HG03439 (cell line): Measurements from ENCODE around the gene SHB.
A peak's percentile ranks its signal among the peaks of the same experiment; 100 is the strongest.

ENCODE experiments used
- ATAC-seq: cut with Tn5 transposase; IDR thresholded peaks from one replicate; pipeline ENCODE4 v1.9.1; 2021; ENCODE audit warnings: mild to moderate bottlenecking, moderate library complexity; ENCODE audit not compliant: unreplicated experiment

Gene SHB

DNA sequence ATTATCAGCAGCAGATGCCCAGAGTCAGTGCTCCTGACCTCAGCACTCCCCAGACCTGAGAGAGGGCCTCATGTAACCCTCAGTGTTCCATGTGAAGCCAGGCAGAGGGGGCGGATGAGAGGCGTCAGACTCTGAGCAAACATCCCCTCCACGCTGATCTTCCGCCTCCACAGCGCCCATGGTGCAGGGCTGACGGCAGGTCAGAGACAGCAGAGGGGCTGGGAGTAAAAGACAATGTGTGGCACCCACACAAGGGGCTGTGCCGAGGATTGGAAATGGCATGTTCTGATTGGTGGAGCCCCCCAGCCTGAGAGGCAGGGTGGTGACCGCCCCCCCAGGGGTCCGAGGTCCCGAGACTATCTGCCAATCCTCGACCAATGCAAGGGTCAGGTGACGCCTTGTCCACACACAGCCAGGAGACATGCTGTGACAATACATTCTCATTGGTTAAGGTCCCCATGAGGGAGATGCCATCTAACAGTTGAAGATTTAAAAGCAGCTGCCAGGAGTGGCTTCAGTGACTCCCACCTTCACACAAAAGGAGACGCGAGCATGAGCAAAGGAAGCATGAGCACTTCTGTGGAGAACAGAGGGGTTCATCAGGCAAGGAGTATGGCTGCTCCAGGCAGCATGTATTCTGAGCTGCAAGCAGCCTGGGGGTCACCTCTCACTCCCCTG lies 145.8 kb downstream of the SHB start:
- no peak for ATAC-seq

DNA sequence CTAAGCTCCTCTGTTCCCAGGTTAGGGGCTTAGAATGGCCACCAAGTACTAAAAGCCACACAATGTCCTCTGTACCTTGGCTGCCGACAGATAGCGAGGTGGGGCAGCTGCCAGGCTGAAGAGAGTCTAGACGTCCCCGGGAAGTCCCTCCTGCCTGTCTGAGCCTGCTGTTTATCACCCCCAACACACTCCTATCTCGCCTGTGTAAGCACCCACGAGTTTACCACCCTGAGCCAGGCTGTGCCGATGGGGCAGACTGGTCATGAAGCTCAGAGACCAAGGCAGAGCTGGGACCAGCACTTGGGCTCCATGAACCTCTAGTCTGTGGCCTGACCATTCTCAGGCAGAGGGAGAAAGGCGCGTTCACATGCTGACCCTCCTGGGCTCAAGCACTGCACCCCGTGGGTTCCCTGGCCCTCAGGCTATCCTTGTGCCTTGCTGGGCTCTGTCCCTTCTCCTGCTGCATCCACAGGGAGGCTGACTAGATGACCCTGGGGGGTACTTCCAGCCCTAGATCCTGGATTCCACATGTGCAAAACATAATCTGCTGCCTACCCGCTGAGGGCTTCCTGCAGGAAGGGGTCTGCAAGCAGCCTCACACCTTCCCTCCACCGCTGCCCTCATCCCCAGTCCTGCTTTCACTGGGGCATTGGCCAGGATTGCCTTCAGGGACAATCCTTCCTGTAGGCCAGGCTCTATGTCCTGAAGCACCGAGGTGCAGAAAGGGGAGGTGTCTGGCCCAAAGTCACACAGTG lies 146.5 kb downstream of the SHB start:
- no peak for ATAC-seq

DNA sequence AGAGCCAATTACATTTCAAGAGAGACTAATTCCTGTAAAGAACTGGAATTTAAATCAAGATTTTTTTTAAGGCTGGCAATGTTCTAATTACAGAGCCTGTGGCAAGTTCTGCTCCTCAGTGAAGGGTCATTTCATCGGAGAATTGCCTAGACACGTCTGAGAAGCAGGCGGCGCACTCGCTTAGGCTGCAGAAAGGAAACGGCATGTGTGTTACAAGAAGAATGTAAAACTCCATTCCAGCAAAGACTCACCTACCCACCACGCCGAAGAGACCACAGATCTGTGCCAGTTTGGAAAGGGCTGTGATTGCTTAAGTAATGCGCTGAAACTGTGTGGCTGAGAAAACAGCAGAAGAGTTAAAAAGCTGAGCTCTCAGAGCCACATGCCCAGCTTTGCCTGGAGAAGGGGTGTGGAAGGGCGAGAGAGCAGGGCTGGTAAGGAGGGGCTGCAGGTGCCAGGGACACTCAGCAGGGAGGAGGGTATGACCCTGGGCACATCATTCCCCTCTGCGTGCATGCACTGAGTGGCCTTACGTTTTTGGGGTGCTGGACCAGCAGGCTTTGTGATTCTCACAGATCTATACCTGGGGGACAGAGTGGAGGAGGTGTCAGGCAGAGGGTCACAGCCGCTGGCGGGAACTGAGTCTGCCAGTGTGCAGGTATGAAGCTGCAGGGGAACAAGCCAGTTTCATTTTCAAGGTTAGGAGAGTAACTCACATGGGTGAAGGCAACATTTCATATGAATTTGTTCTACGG lies 147.3 kb downstream of the SHB start:
- ATAC-seq = no peak

DNA sequence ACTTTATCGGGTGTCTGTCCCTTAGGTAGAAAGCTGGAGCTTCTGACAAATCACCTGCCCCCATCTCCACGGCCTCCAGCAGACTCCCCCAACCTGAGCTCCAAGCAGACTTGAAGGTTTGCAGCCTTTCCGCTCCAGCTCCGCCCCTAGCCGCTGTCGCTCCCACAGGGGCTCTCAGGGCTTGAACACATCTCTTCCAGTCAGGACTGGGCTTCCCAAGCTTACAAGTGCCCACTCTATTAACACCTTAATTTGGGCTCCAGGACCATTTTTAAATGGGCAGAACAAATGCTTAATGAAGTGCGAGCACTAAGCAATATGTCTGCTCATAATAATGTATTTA lies 147.9 kb downstream of the SHB start:
- no peak for ATAC-seq

DNA sequence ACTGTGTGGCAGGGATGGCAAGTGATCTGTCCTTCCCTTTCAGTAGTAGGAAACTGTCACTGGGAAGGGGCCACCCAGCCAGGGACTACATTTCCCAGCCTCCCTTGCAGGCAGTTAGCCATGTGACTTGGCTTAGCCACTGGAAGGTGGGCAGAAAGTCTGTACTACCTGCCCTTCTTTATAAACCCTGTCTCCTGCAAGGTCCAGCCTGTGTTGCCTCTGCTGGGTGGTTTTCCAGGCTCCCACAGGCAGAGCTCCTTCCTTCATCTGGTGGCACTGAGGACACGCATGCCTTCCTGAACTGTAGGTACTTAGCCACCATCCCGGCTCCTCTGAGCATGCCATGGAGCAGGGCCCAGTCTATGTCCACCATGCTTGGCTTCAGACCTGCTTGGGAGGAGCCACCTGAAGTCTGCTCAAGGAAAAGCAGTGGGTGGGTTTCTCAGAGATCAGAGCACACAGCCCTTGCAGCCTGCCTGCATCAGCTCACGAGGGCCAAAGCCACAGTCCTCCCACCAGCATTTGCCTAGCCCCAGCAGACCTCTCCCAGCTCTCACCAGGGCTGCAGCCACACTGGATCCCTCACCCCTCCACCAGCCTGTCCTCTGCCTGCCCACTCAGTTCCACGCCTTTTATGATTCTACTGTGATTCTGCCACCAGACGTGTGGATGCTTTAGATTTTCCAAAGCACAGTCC lies 148.4 kb downstream of the SHB start:
- no peak for ATAC-seq

DNA sequence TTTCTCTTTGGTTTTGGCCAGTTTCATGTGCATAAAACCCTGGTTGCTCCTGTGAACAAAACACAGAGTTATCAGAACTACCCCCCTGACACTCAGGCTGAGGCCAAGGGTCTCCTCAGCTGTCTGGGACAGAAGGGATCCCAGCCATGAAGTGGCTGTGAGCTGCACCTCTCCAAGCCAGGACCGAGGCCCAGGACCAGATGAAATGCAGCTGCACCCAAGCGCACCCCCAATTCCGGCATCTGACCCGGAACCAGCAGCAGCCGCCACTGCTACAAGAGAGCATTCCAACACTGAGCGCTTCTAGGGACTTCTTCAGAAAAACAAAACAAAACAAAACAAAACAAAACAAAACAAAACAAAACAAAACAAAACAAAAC lies 149.1 kb downstream of the SHB start:
- ATAC-seq = no peak

DNA sequence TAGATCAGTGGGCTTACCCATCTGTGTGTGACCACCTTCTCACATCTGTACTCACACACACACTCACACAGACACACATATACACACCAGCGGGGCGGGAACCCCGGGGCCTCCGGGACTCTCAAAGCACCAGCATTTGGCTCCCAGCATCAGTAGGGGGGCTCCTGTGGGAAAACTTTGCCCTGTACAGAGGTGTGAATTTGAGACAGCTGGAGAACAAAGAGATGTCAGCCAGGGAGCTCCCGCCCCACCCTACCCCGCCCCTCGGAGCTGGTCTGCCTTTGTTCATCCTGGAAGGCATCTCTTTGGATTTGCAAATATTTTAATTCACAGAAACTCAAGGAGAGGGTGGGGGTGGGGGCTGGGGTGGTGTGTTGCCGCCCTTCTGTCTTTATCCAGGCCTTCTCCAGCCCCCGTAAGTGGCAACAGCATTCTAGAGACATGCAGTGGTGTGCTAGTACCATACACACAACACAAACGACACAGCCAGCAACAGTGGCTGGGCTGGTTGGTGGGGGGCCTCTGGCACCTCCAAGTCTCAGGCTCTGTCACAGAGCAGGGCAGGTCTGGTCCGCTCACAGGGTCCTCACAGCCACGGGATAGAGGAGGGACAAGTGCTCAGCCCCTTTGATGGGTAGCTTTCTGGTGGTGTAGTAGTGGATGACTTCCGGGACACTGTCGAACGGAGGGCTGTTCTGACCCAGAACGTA lies 149.6 kb downstream of the SHB start:
- no peak for ATAC-seq

DNA sequence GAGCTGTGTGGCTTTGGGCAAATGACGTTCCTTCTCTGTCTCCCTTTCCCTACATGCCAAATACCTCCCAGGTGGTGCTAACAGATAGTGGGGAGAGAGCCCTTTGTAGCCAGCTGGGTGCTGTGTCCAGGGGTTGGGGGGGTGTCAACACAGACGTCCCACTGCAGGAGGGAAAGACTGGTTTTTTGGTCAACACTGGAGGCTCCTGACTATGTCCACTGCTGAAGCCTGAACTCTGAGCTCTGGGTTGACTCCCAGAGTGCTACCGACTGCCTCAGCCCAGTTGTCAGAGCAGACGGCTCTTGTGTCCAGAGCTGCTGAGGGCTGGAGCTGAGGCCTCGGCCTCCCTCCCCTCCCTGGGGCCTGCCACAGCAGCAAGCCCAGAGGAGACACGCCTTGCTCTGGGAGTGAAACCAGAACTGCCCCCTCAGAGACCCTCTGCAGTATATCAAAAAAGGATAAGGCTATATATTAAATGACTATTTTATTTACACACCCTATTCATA lies 150.3 kb downstream of the SHB start:
- no peak for ATAC-seq

DNA sequence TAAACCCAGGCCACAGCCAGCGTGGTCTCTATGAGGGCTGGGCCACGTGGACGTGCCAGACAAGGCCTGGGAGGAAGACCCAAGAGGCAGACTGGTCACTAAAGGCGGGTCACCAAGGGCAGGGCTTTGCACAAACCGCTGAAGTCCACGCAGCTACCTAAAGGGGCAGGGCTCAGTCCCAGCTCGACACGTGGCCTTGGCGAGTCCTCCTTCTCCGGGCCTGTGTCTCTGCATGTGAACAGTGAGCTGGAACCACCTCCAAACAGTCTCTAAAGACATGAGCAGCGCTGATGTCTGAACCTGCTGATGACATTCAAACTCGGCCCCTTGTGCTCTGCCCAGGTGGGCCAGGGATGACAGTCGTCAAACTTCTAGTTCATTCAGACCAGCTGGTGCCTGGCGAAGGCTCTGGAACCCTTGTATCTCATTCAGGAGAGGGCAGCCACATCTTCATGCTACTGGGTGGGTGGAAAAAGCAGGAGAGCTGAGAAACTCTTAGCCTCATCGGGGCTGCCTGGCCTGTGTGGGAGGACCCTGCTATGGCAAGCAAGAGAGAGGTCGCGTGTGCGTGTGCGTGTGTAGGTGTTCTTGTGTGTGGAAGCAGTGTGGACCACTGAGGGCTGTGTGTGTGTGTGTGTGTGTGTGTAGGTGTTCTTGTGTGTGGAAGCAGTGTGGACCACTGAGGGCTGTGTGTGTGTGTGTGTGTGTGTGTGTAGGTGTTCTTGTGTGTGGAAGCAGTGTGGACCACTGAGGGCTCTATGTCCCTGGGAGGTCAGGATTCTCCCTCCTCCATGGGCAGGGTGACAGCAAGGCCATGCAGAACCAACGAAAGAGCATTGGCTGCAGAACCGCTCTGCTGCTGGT lies 151.0 kb downstream of the SHB start:
- no peak for ATAC-seq

DNA sequence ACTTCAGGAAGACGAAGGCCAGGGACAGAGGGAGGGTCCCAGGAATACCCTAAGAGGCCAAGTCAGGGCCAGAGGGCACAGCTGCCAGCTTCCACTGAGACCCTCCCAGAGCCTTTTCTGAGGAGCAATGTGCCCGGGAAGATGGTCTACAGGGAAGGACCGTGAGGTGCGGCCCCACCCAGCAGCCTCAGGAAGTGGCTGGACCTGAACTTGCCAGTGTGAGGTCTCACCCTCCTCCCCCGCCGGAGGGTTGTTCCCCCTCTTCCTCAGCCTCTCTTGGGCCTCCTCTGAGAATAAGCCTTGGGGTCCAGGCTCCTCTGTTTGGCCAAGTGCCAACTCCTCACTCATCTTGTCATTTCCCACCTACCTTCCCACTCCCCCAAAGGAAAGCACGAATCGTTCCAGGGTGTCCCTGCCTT lies 151.7 kb downstream of the SHB start:
- ATAC-seq = no peak

DNA sequence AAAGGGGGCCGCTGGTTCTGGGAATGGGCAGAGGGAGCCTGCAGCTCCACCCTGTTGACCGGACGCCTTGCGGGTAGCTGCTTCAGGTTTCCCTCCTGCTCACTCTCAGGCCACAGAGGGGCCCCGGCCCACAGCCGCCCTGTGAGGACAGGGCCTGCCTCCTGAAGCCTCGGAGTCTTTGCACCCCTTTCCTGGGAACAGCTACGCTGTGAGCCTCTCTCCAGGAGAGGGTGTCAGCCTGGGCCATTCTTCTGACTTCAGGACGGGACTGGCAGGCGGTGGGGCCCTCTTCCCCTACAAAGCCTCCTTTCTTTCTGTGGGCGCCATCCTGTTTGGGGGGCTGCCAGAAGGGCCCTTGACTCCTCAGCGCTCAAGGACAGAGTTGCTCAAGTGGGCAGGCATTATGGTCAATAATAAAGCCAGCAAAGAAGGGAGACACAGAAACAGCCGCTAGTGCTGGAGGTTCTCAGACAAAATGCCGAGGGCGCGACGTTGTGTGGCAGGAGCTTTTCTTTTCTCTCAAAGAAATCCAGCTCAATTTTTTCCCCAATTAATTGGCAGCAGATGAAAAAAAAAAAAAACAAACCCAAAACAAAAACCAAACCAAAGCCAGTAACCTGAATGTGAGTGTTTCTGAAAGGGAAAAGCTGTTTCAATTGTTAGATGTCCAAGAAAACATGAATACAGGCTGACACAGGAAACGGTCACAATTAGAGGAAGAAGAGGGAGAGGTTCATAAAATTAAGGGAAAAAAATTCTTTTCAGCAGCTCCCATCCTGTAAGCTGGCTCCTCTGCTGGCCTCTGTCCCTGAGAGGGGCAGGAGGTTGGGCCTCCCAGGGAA lies 152.3 kb downstream of the SHB start:
- ATAC-seq = no peak

DNA sequence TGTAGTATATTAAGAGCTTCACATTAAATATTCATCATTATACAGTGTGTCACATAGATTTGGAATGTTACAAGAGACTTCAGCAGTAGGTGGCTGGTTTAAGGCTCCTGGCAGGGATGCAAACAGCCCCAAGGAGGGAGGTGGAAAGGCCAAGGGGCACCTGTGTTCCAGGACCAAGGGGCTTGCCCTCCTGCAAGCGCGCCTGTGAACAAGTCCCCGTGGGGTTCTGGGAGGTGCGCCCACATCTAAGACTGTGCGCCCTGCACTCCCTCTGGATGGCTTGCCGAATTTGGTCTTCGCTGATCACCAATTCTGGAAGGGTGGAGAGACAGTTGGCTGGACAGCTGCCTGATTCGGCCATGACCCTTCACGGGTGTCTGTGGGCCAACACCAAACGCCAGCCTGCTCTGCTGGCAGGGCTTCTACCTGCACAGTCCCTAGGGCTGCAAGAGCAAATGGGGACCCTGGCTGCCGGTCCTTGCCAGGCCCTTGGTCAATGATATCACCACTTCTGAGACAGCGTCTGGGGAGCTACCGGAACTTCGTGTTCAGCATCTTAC lies 153.0 kb downstream of the SHB start:
- ATAC-seq = no peak

DNA sequence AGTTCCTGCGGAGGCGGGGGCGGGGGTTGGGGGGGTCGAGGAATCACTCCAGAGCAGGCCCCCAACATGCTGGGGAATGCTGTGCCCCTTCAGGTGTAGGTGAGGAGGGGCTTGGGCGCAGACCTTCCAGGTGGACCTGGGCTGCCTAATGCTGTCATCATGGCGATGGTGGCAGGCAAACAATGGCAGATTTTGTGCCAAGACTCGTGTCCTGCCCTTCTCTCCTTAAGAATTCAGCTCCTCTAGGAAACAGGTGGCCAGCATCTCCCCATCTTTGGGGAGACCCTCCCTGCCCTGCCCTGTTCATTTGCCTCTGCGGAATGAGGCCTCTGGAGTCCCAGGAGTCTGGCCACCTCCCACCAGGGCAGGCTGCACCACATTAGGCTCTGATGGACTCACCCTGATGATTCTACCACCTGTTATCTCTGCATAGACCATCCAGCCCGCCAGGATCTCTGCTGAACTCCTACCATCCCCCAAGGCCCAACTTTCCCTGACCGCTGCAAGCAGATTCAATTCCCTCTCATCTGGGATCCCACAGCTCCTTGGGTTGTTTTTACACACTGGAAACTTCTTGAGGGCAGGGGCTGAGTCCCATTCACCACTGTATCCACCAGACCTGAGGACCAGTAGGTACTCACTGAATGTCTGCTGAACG lies 154.2 kb downstream of the SHB start:
- ATAC-seq = no peak

DNA sequence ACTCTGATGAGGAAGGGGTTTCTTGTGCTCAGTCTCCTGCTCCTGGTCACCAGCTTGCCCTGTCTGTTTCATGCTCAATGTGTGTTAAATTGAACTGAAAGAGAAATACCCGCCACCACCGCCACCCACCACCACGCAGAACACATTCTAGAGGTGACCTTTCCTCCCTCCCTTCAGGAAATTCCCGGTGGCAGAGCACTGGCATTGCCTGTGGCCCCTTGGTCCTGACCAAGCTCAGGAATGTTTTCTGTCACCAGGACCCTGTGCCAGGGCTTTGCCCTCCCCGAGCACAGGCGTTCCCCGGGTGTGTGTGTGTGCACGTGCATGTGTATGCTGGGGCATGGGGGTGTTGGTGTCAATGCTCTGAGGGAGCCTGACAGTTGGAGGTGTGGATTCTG lies 154.9 kb downstream of the SHB start:
- ATAC-seq = no peak

DNA sequence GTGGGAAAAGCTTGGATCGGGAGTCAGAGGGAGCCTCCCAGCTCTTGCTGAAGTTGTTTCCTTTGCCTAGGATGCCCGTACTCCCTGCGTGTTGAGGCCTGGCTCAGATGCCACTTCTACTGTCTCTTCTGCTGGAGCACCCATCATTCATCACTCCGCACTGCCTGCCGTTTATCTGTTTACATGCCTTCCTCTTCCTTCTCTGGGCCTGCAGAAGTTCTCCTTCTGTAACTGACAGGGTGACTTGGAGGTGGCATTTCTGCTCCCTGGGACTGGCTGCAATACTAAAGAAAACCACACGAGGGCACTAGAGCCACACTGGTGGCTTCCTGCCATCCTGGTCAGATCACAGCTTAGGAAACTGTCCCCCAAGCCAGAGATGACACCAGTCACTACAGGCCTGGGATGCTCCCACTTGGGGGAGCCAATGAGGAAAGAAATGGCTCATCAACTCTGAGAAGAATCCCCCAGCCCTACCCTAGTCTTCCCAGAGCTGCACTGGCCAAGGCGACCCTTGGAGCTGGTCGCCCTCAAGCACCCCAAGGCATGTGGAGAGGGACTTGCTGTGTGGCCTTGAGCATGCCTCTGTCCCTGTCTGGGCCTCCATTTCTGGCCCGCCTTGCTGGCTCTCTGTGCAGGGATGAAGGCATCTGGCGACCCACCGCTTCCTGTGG lies 155.4 kb downstream of the SHB start:
- ATAC-seq = peak; percentile 65

DNA sequence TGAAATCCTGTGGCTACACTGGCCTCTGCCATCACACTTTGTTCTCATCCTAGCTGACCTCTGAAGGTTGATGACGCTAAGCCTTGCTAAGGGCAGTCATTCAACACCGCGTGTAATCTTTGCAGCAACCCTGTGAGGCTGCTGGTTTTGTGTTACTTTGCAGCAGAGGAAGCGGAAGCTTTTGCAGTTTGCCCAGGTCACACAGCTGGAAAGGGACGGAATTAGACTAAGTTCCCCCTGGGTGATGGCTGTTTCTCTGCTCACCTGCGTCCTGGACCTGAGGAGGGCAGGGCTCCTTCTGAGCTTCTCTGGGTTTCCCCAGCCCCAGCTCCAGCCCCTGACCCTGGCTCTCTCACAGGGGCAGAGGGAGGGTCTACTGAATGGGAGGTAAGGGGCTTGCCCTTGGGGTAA lies 157.8 kb downstream of the SHB start:
- no peak for ATAC-seq

DNA sequence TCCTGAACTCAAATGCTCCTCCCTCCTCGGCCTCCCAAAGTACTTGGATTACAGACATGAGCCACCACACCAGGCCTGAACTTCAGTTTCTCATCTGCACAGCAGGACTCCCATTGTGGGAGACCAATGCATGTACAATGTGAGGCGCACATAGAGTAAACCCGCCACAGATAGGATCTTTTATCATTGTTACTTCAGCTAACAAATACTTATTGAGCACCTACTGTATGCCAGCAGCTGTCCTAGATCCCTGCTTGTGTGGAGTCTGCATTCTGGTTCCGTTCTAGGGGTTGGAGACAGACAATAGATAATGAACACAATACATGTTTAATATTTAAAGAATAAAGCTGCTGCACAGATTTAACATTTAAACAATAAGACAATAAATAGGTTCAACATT lies 158.8 kb downstream of the SHB start:
- no peak for ATAC-seq
